HUES64 (cell line): ENCODE measurements around the gene BCLAF3. TPM values are rescaled to one million over a fixed set of nuclear protein-coding genes. Genes with fewer than 3 reads are reported as not detected.
A peak's percentile ranks its signal among the peaks of the same experiment; 100 is the strongest.

Source experiments
- H3K27ac ChIP-seq: 2 replicates; pipeline ENCODE4 v1.7.0; 2013; ENCODE audit warnings: low read depth, low read length, inconsistent platforms
- H3K27me3 ChIP-seq: 2 replicates; pipeline ENCODE4 v1.6.1; 2013; ENCODE audit warnings: mild to moderate bottlenecking, low read length; ENCODE audit not compliant: insufficient read depth
- H3K36me3 ChIP-seq: 2 replicates; pipeline ENCODE4 v1.6.1; 2013; ENCODE audit warnings: mild to moderate bottlenecking, low read length; ENCODE audit not compliant: insufficient read depth
- H3K4me1 ChIP-seq: 2 replicates; pipeline ENCODE4 v1.6.1; 2013; ENCODE audit warnings: mild to moderate bottlenecking, low read length, moderate library complexity; ENCODE audit not compliant: insufficient read depth
- H3K4me3 ChIP-seq: 2 replicates; pipeline ENCODE4 v1.5.1; 2013; ENCODE audit warnings: mild to moderate bottlenecking, low read length, moderate library complexity
- H3K9ac ChIP-seq: 2 replicates; pipeline ENCODE4 v1.6.1; 2013; ENCODE audit warnings: mild to moderate bottlenecking, low read depth, low read length
- H3K9me3 ChIP-seq: 2 replicates; pipeline ENCODE4 v1.6.1; 2013; ENCODE audit warnings: low read depth, low read length; ENCODE audit not compliant: insufficient read depth
- WGBS: fragments of 150-250, 120-280 bp; methylation state at CpG from one replicate; pipeline ENCODE4 v1.1.7; 2013; ENCODE audit warnings: missing lambda C conversion rate; 5-methylcytosine and 5-hydroxymethylcytosine counted together
- polyA plus RNA-seq, 2 experiments: library from polyadenylated mRNA; stranded (reverse); fragments of 50-300 nt; gene quantifications; one replicate each; pipeline ENCODE4 v1.2.3, GENCODE V29; 2013

BCLAF3 gene
- polyA plus RNA-seq (2013, experiment 1 of 2): 4.1 TPM
- polyA plus RNA-seq (2013, experiment 2 of 2): 4.1 TPM

- H3K36me3 ChIP-seq: no peaks in the 10 kb centered on the region
- H3K4me3 ChIP-seq: peak within 1 kb of the TSS; percentile 78
- no peaks in the 10 kb centered on the region for H3K27me3 ChIP-seq
- no peaks in the 10 kb centered on the region for H3K4me1 ChIP-seq
- H3K27ac ChIP-seq: no peak within 1 kb of the TSS
- under 1% methylated on average over 65 of the region's 103 CpGs for WGBS
- peak within 1 kb of the TSS; percentile 47 for H3K9ac ChIP-seq
- no peaks in the 10 kb centered on the region for H3K9me3 ChIP-seq
These were observed at the start of gene BCLAF3 for GRCh38 chrX:19990556-19991349. Gene BCLAF3 (minus strand): TSS chrX:19991061. CDS start chrX:19970264, 20,797 bp downstream.

- Histone ChIP-seq H3K36me3 (no peaks in the 10 kb centered on the region), H3K4me1 (no peaks in the 10 kb centered on the region), H3K9me3 (no peaks in the 10 kb centered on the region), H3K27ac (no peak overlapping the region), H3K9ac (no peak overlapping the region), H3K4me3 (no peak overlapping the region), H3K27me3 (no peaks in the 10 kb centered on the region)
- WGBS: 91% methylated on average over 3 of the region's 3 CpGs
These were observed 48.1 kb upstream of the BCLAF3 start for GRCh38 chrX:20038966-20039365.

- WGBS: 96% methylated on average over 6 of the region's 6 CpGs
These were observed 46.3 kb upstream of the BCLAF3 start for GRCh38 chrX:20037186-20037585.

GRCh38 chrX:20032201-20032600 is 41.3 kb upstream of the BCLAF3 start:
- H3K27me3 ChIP-seq: no peaks in the 10 kb centered on the region
- H3K36me3 ChIP-seq: no peaks in the 10 kb centered on the region
- H3K9me3 ChIP-seq: no peaks in the 10 kb centered on the region
- H3K4me3 ChIP-seq: no peak overlapping the region
- H3K9ac ChIP-seq: no peak overlapping the region
- H3K27ac ChIP-seq: no peak overlapping the region
- H3K4me1 ChIP-seq: no peaks in the 10 kb centered on the region
- WGBS: 93% methylated on average over 1 of the region's 2 CpGs

More at GRCh38 chrX:20037186-20037585, 46.3 kb upstream of the BCLAF3 start:
- Histone ChIP-seq H3K27ac (no peak overlapping the region), H3K36me3 (no peaks in the 10 kb centered on the region), H3K27me3 (no peaks in the 10 kb centered on the region), H3K4me1 (no peaks in the 10 kb centered on the region), H3K9me3 (no peaks in the 10 kb centered on the region), H3K9ac (no peak overlapping the region), H3K4me3 (no peak overlapping the region)

- H3K4me3 ChIP-seq: no peak overlapping the region
- no peaks in the 10 kb centered on the region for H3K9me3 ChIP-seq
- H3K27ac ChIP-seq: no peak overlapping the region
- no peaks in the 10 kb centered on the region for H3K36me3 ChIP-seq
- no peaks in the 10 kb centered on the region for H3K27me3 ChIP-seq
- no peak overlapping the region for H3K9ac ChIP-seq
- H3K4me1 ChIP-seq: no peaks in the 10 kb centered on the region
- WGBS: 98% methylated on average over 2 of the region's 2 CpGs
These were observed 38.9 kb upstream of the BCLAF3 start for GRCh38 chrX:20029728-20030127.

GRCh38 chrX:20028588-20028987 is 37.7 kb upstream of the BCLAF3 start:
- WGBS: 95% methylated on average over 8 of the region's 8 CpGs
- no peak overlapping the region for H3K27ac ChIP-seq
- H3K27me3 ChIP-seq: no peaks in the 10 kb centered on the region
- no peaks in the 10 kb centered on the region for H3K4me1 ChIP-seq
- no peaks in the 10 kb centered on the region for H3K9me3 ChIP-seq
- H3K9ac ChIP-seq: no peak overlapping the region
- H3K36me3 ChIP-seq: no peaks in the 10 kb centered on the region
- no peak overlapping the region for H3K4me3 ChIP-seq

- no peak overlapping the region for H3K4me3 ChIP-seq
These were observed 35.4 kb upstream of the BCLAF3 start for GRCh38 chrX:20026278-20026677.

GRCh38 chrX:20019672-20020365 is 29.0 kb upstream of the BCLAF3 start:
- Histone ChIP-seq H3K36me3 (no peaks in the 10 kb centered on the region), H3K4me3 (no peak overlapping the region), H3K4me1 (no peaks in the 10 kb centered on the region), H3K27ac (no peak overlapping the region), H3K9ac (no peak overlapping the region), H3K9me3 (no peaks in the 10 kb centered on the region), H3K27me3 (no peaks in the 10 kb centered on the region)
- WGBS: 89% methylated on average over 6 of the region's 6 CpGs

More at GRCh38 chrX:20026278-20026677, 35.4 kb upstream of the BCLAF3 start:
- Histone ChIP-seq H3K27ac (no peak overlapping the region), H3K36me3 (no peaks in the 10 kb centered on the region), H3K4me1 (no peaks in the 10 kb centered on the region), H3K27me3 (no peaks in the 10 kb centered on the region), H3K9ac (no peak overlapping the region), H3K9me3 (no peaks in the 10 kb centered on the region)
- 86% methylated on average over 2 of the region's 2 CpGs for WGBS

- 93% methylated on average over 1 of the region's 2 CpGs for WGBS
- no peak overlapping the region for H3K27ac ChIP-seq
- no peak overlapping the region for H3K4me3 ChIP-seq
- no peaks in the 10 kb centered on the region for H3K36me3 ChIP-seq
- H3K9me3 ChIP-seq: no peaks in the 10 kb centered on the region
- no peaks in the 10 kb centered on the region for H3K4me1 ChIP-seq
- no peak overlapping the region for H3K9ac ChIP-seq
- no peaks in the 10 kb centered on the region for H3K27me3 ChIP-seq
These were observed 25.7 kb upstream of the BCLAF3 start for GRCh38 chrX:20016616-20016945.

GRCh38 chrX:20015945-20016615 is 25.2 kb upstream of the BCLAF3 start:
- Histone ChIP-seq H3K27me3 (no peaks in the 10 kb centered on the region), H3K9ac (no peak overlapping the region), H3K27ac (no peak overlapping the region), H3K9me3 (no peaks in the 10 kb centered on the region), H3K36me3 (no peaks in the 10 kb centered on the region), H3K4me3 (no peak overlapping the region), H3K4me1 (no peaks in the 10 kb centered on the region)
- 94% methylated on average over 8 of the region's 9 CpGs for WGBS

GRCh38 chrX:20015422-20015821 is 24.6 kb upstream of the BCLAF3 start:
- Histone ChIP-seq H3K4me3 (no peak overlapping the region), H3K27ac (no peak overlapping the region), H3K4me1 (no peaks in the 10 kb centered on the region), H3K9ac (no peak overlapping the region), H3K36me3 (no peaks in the 10 kb centered on the region), H3K9me3 (no peaks in the 10 kb centered on the region), H3K27me3 (no peaks in the 10 kb centered on the region)
- WGBS: 100% methylated on average over 1 of the region's 1 CpG
